B cell (primary cell): ENCODE data around the gene KRTAP5-1. TPM values are rescaled to one million over a fixed set of nuclear protein-coding genes. Genes with fewer than 3 reads are reported as not detected.

Experiments used
- ATAC-seq: fragments of 200-7000 bp; cut with Tn5 transposase; one replicate; pipeline ENCODE4 v1.10.0; 2021; ENCODE audit warnings: low read depth, mild to moderate bottlenecking, moderate number of reproducible peaks, moderate library complexity
- CTCF ChIA-PET: fragments of 350-600 bp; sonication (Branson Sonifier 250); formaldehyde crosslinking; loops from one replicate; lab custom pipeline; 2021; ENCODE audit warnings: antibody characterized with exemption, inconsistent platforms; lab: Charles Lee
- POLR2A ChIA-PET: fragments of 350-600 bp; sonication (Branson Sonifier 250); formaldehyde crosslinking; loops from one replicate; lab custom pipeline; 2021; ENCODE audit warnings: antibody characterized with exemption; lab: Charles Lee
- DNase-seq: peaks from one replicate; pipeline ENCODE4 v3.0.0; 2013
- H2AFZ ChIP-seq: 2 replicates; pipeline ENCODE4 v1.6.1; 2012; ENCODE audit warnings: mild to moderate bottlenecking, low read depth, low read length; ENCODE audit not compliant: insufficient read depth, poor library complexity, severe bottlenecking
- H3K27ac ChIP-seq, 2 donors: 1 replicate in 1 of 2; 2 replicates in 1 of 2; pipeline ENCODE4 v1.5.1; 2012 to 2013; ENCODE audit warnings: low read length in 2 of 2, mild to moderate bottlenecking in 2 of 2, moderate library complexity in 1 of 2
- H3K27me3 ChIP-seq, 4 experiments: fragments of 200-600 bp in 1 of 4; sonication (generic) in 1 of 4; replicated peaks in 1 of 4; 1 replicate in 2 of 4; 2 replicates in 2 of 4; pipeline versions ENCODE4 v1.6.1 to v1.7.0; 2013 to 2016; ENCODE audit warnings: low read length in 3 of 4, mild to moderate bottlenecking in 2 of 4, mixed read lengths in 1 of 4, moderate library complexity in 1 of 4; ENCODE audit not compliant: insufficient read depth in 4 of 4, control insufficient read depth in 3 of 4; ENCODE audit errors: control extremely low read depth in 1 of 4
- H3K36me3 ChIP-seq, 2 experiments: replicated peaks in 1 of 2; 1 replicate in 1 of 2; 2 replicates in 1 of 2; pipeline versions ENCODE4 v1.6.1 to v1.7.1; 2013; ENCODE audit warnings: low read length in 1 of 2; ENCODE audit not compliant: insufficient read depth in 2 of 2, control insufficient read depth in 1 of 2; ENCODE audit errors: control extremely low read depth in 1 of 2, extremely low read depth in 1 of 2
- H3K4me1 ChIP-seq, 2 donors: fragments of 200-600 bp in 1 of 2; sonication (generic) in 1 of 2; 1 replicate in 1 of 2; 2 replicates in 1 of 2; pipeline versions ENCODE4 v1.5.1 to v1.6.1; 2013 to 2017; ENCODE audit warnings: low read length in 2 of 2; ENCODE audit not compliant: control insufficient read depth in 2 of 2, insufficient read depth in 2 of 2
- H3K4me2 ChIP-seq: replicated peaks from 2 replicates; pipeline ENCODE3; 2012; ENCODE audit warnings: mild to moderate bottlenecking, low read depth, low read length; ENCODE audit not compliant: poor library complexity, severe bottlenecking
- H3K4me3 ChIP-seq, 5 experiments: fragments of 200-600 bp in 1 of 5; sonication (generic) in 1 of 5; 1 replicate in 3 of 5; 2 replicates in 2 of 5; pipeline versions ENCODE4 v1.5.1 to v1.7.0; 2011 to 2016; ENCODE audit warnings: low read length in 4 of 5, mild to moderate bottlenecking in 4 of 5, low read depth in 2 of 5, control low read depth in 1 of 5, moderate library complexity in 1 of 5; ENCODE audit not compliant: insufficient read depth in 1 of 5; ENCODE audit errors: control extremely low read depth in 1 of 5, extremely low read depth in 1 of 5
- H3K79me2 ChIP-seq: fragments of 200-600 bp; sonication (generic); one replicate; pipeline ENCODE4 v1.6.0; 2016; ENCODE audit warnings: low read length; ENCODE audit not compliant: control insufficient read depth, insufficient read depth
- H3K9ac ChIP-seq: fragments of 200-600 bp; sonication (generic); 2 replicates; pipeline ENCODE4 v1.6.1; 2017; ENCODE audit warnings: mild to moderate bottlenecking, low read length, moderate library complexity
- H3K9me3 ChIP-seq, 3 donors: one replicate each; pipeline versions ENCODE4 v1.6.1 to v1.7.1; 2013; ENCODE audit warnings: low read length in 2 of 3; ENCODE audit not compliant: control insufficient read depth in 2 of 3, insufficient read depth in 1 of 3; ENCODE audit errors: control extremely low read depth in 1 of 3
- H4K20me1 ChIP-seq: 2 replicates; pipeline ENCODE4 v1.6.0; 2012; ENCODE audit warnings: mild to moderate bottlenecking, low read length; ENCODE audit not compliant: insufficient read depth, control insufficient read depth, poor library complexity, severe bottlenecking
- H3K27ac Mint-ChIP-seq: one replicate; pipeline ENCODE4 v1.8.0; 2021; ENCODE audit warnings: mixed read lengths
- H3K27me3 Mint-ChIP-seq: one replicate; pipeline ENCODE4 v1.8.0; 2021; ENCODE audit warnings: mixed read lengths
- H3K4me1 Mint-ChIP-seq: one replicate; pipeline ENCODE4 v1.8.0; 2021; ENCODE audit warnings: mixed read lengths
- H3K4me3 Mint-ChIP-seq: one replicate; pipeline ENCODE4 v1.8.0; 2021; ENCODE audit warnings: mixed read lengths
- H3K9me3 Mint-ChIP-seq: one replicate; pipeline ENCODE4 v1.8.0; 2022; ENCODE audit warnings: mixed read lengths; ENCODE audit not compliant: insufficient read depth
- CTCF ChIP-seq: fragments of 200-600 bp; IDR thresholded peaks from one replicate; pipeline ENCODE4 v1.8.0; 2022; ENCODE audit warnings: antibody characterized with exemption, mild to moderate bottlenecking
- EZH2 ChIP-seq: IDR thresholded peaks from 2 replicates; pipeline ENCODE4 v1.6.1; 2012; ENCODE audit warnings: borderline replicate concordance, low read depth, mild to moderate bottlenecking, moderate library complexity, low read length; ENCODE audit not compliant: insufficient read depth, poor library complexity, severe bottlenecking
- WGBS: methylation state at CpG from one replicate; pipeline ENCODE4 v1.1.5; 2013; ENCODE audit warnings: missing lambda C conversion rate; ENCODE audit not compliant: insufficient coverage; 5-methylcytosine and 5-hydroxymethylcytosine counted together
- intact Hi-C: fragments of 100-400 bp; cut with micrococcal nuclease; formaldehyde crosslinking; loops from one replicate; pipeline ENCODE4 v1.10.0; 2022
- polyA plus RNA-seq: library from polyadenylated mRNA; depleted of rRNA; stranded (reverse); fragments of >200 nt; gene quantifications from 2 replicates; pipeline ENCODE4 v1.2.3, GENCODE V29; 2012
- total RNA-seq, 2 donors: library from RNA; stranded (reverse); fragments of 120-200 nt in 1 of 2; gene quantifications; 1 replicate in 1 of 2; 2 replicates in 1 of 2; pipeline versions ENCODE4 v1.2.3 to v1.2.4, GENCODE V29; 2013 to 2022

KRTAP5-1 gene
- total and polyA plus RNA-seq, 2 donors (not counting 1 experiment from before 2014, with no cell fraction given): not detected

- Histone ChIP-seq H3K4me3 (no peak overlapping the region), H3K36me3 (peaks cover 0 to 12% of the 10 kb centered on the region in 2 experiments), H4K20me1 (peaks cover 21% of the 10 kb centered on the region), H3K9me3 (no peaks in the 10 kb centered on the region), H3K27ac (no peak overlapping the region), H3K27me3 (peaks cover 0 to 30% (median 4%) of the 10 kb centered on the region in 4 experiments), H3K4me1 (no peaks in the 10 kb centered on the region), H2AFZ (no peak overlapping the region), H3K79me2 (peaks cover 25% of the 10 kb centered on the region), H3K4me2 (no peak overlapping the region), H3K9ac (no peak overlapping the region)
- ChIA-PET CTCF (interaction anchor here (0.7 kb wide), 1 partner anchor 423 kb away, joined by 3 read pairs; no protein-coding TSS in a partner anchor), POLR2A (no interaction called here)
- Mint-ChIP-seq H3K4me3 (no peak overlapping the region), H3K4me1 (peaks cover 7% of the 10 kb centered on the region), H3K27me3 (peaks cover 17% of the 10 kb centered on the region), H3K27ac (no peak overlapping the region), H3K9me3 (no peaks in the 10 kb centered on the region)
- WGBS: 86% methylated on average over 1 of the region's 6 CpGs
- ATAC-seq (no peak), DNase-seq (no peak)
- TF ChIP-seq CTCF (no peak), EZH2 (no peak)
- intact Hi-C loops: no loop called here
Observed at GRCh38 chr11:1540074-1540473, 45.0 kb downstream of the KRTAP5-1 start.

DNA sequence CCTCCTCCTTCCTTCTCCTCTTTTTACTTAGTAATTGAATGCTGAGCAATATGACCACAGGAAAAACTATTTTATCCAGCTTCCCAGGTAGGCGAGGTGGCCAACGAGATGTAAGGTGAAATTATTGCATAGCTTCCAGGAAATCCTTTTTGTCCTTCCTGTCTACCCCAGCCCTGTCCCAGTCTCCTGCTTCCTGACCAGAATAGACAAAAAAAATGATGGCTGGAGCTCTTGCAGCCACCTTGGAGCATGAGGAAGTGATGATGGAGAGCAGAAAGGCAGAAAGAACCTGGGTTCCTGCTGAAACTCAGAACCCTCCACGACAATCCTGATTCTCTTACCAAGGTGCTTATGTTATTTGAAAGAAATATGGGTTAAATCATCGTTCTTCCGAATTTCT, 46.9 kb downstream of the KRTAP5-1 start:
- H3K4me1 ChIP-seq: no peaks in the 10 kb centered on the region
- no peak for ATAC-seq
- H3K79me2 ChIP-seq: peaks cover 44% of the 10 kb centered on the region
- no peak for DNase-seq
- peaks cover 0 to 18% (median 4%) of the 10 kb centered on the region in 4 experiments for H3K27me3 ChIP-seq
- Mint-ChIP-seq H3K9me3 (no peaks in the 10 kb centered on the region), H3K27me3 (peaks cover 17% of the 10 kb centered on the region), H3K4me1 (peaks cover 8% of the 10 kb centered on the region), H3K27ac (no peak overlapping the region), H3K4me3 (no peak overlapping the region)
- intact Hi-C loops: loop anchor here (2.0 kb wide), 1 partner anchor 37 kb away; no protein-coding TSS in a partner anchor
- peaks cover 0 to 20% of the 10 kb centered on the region in 2 experiments for H3K36me3 ChIP-seq
- H3K4me3 ChIP-seq: no peak overlapping the region
- no peak overlapping the region for H3K4me2 ChIP-seq
- TF ChIP-seq CTCF (no peak), EZH2 (no peak)
- CTCF ChIA-PET: interaction anchor here (0.9 to 2.1 kb wide), 4 partner anchors 8 to 115 kb away, joined by 3 to 9 read pairs (median 4); no protein-coding TSS in a partner anchor
- H4K20me1 ChIP-seq: peaks cover 40% of the 10 kb centered on the region
- POLR2A ChIA-PET: interaction anchor here (0.7 kb wide), 1 partner anchor 8 kb away, joined by 3 read pairs; no protein-coding TSS in a partner anchor
- 100% methylated on average over 1 of the region's 5 CpGs for WGBS
- no peak overlapping the region for H3K27ac ChIP-seq
- H2AFZ ChIP-seq: no peak overlapping the region
- no peak overlapping the region for H3K9ac ChIP-seq
- H3K9me3 ChIP-seq: no peaks in the 10 kb centered on the region
